Kidney (tissue), 14 donors: ENCODE data around the gene CHD9. TPM values are rescaled to one million over a fixed set of nuclear protein-coding genes. Genes with fewer than 3 reads are reported as not detected.

ENCODE experiments used
- DNase-seq, 5 donors: peaks; one replicate each; pipeline ENCODE4 v3.0.0-alpha.2; 2013 to 2020
- FAIRE-seq: peaks from 2 replicates; lab custom pipeline; 2012; peaks lifted over from hg19 to GRCh38; lab: Jason Lieb, UNC
- H3K27ac ChIP-seq, 2 donors: one replicate each; pipeline ENCODE4 v1.7.0; 2013; ENCODE audit warnings: low read depth in 2 of 2, low read length in 2 of 2, inconsistent platforms in 1 of 2
- H3K27me3 ChIP-seq: one replicate; pipeline ENCODE4 v1.7.1; 2013; ENCODE audit warnings: low read length, inconsistent platforms; ENCODE audit not compliant: control insufficient read depth, insufficient read depth
- H3K36me3 ChIP-seq, 3 donors: one replicate each; pipeline versions ENCODE4 v1.7.0 to v1.7.1; 2013; ENCODE audit warnings: low read length in 3 of 3, control low read depth in 1 of 3, inconsistent platforms in 1 of 3; ENCODE audit not compliant: insufficient read depth in 3 of 3, control insufficient read depth in 2 of 3
- H3K4me1 ChIP-seq, 3 donors: one replicate each; pipeline versions ENCODE4 v1.7.0 to v1.7.1; 2013; ENCODE audit warnings: low read length in 3 of 3, inconsistent platforms in 1 of 3, low read depth in 1 of 3; ENCODE audit not compliant: control insufficient read depth in 2 of 3, insufficient read depth in 2 of 3
- H3K4me3 ChIP-seq, 3 donors: one replicate each; pipeline versions ENCODE4 v1.7.0 to v1.8.1; 2013; ENCODE audit warnings: low read length in 3 of 3, control low read depth in 1 of 3, inconsistent platforms in 1 of 3
- H3K9ac ChIP-seq, 3 donors: one replicate each; pipeline versions ENCODE4 v1.7.0 to v1.7.1; 2013; ENCODE audit warnings: low read length in 3 of 3, control low read depth in 1 of 3, inconsistent platforms in 1 of 3
- H3K9me3 ChIP-seq, 3 donors: one replicate each; pipeline versions ENCODE4 v1.7.0 to v1.7.1; 2013; ENCODE audit warnings: low read length in 3 of 3, control low read depth in 1 of 3, inconsistent platforms in 1 of 3; ENCODE audit not compliant: control insufficient read depth in 2 of 3, insufficient read depth in 1 of 3
- intact Hi-C: fragments of 100-400 bp; cut with DNase I; formaldehyde crosslinking; loops from one replicate; pipeline ENCODE4 v1.11.1; 2022
- polyA plus RNA-seq: library from polyadenylated mRNA; stranded (reverse); fragments of 350-450 nt; fragmentation: Illumina TruSeq; extraction: RNeasy Lipid Tissue Mini Kit (QIAGEN cat#74804); gene quantifications from one replicate; pipeline ENCODE4 v1.2.3, GENCODE V29; 2014; ENCODE audit warnings: low read depth, low replicate concordance; ENCODE audit not compliant: insufficient read depth
- total RNA-seq: library from RNA; stranded (reverse); fragmentation: NEBNext Ultra II Directional; extraction: Animal tissue kit (Norgen Biotek cat#: 25700); gene quantifications from one replicate; pipeline ENCODE4 v1.2.1, GENCODE V29; 2021
- TF ChIP-seq, protein P1 (sequence below): IDR thresholded peaks from 3 replicates; pipeline ENCODE4 v1.5.1; 2012; ENCODE audit warnings: mild to moderate bottlenecking, moderate library complexity, borderline replicate concordance; ENCODE audit not compliant: insufficient read depth; ENCODE audit errors: extremely low read depth
- donor health status: control.
- donor health status: control.
- donor health status: control.
- donor health status: control.
- donor health status: control.
- donor health status: DM: yes; HTN: yes; CAD: no.
- donor health status: Normal renal cell carcinoma (clear cell type).

The CHD9 gene
- total and polyA plus RNA-seq, 2 donors from 2014 or later, result 9.4 to 83.7 TPM

DNA sequence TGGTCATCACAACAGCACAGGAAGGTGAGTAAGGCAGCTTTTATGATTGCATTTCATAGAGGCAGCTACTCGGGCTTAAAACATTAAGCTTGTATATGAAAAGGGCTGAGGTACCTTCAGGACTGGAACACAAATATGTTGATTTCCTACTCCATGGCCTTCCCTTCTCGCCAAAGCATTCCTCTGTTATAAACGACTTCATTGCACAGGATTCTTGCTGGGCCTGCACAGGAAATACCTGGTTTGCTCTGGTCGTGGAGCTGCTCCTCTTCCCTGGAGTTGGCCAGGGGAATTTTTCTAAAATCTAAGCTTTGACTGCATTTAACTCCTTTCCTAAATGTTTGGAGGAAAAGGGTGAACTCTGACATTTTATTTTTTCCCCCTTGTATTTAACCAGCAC lies 49.0 kb downstream of the CHD9 start:
- H3K27me3 ChIP-seq, result no peaks in the 10 kb centered on the region
- no peaks in the 10 kb centered on the region for H3K9me3 ChIP-seq
- H3K9ac ChIP-seq, result no peak overlapping the region
- FAIRE-seq (no peak), DNase-seq (no peak)
- peaks cover 4 to 16% (median 13%) of the 10 kb centered on the region in 3 donors for H3K4me1 ChIP-seq
- TF ChIP-seq, protein P1, sequence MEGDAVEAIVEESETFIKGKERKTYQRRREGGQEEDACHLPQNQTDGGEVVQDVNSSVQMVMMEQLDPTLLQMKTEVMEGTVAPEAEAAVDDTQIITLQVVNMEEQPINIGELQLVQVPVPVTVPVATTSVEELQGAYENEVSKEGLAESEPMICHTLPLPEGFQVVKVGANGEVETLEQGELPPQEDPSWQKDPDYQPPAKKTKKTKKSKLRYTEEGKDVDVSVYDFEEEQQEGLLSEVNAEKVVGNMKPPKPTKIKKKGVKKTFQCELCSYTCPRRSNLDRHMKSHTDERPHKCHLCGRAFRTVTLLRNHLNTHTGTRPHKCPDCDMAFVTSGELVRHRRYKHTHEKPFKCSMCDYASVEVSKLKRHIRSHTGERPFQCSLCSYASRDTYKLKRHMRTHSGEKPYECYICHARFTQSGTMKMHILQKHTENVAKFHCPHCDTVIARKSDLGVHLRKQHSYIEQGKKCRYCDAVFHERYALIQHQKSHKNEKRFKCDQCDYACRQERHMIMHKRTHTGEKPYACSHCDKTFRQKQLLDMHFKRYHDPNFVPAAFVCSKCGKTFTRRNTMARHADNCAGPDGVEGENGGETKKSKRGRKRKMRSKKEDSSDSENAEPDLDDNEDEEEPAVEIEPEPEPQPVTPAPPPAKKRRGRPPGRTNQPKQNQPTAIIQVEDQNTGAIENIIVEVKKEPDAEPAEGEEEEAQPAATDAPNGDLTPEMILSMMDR, result no peak
- no peaks in the 10 kb centered on the region for H3K36me3 ChIP-seq
- intact Hi-C loops, result no loop called here
- no peak overlapping the region for H3K4me3 ChIP-seq
- H3K27ac ChIP-seq, result peak overlapping the region in 1 of 2 donors; percentile 27

DNA sequence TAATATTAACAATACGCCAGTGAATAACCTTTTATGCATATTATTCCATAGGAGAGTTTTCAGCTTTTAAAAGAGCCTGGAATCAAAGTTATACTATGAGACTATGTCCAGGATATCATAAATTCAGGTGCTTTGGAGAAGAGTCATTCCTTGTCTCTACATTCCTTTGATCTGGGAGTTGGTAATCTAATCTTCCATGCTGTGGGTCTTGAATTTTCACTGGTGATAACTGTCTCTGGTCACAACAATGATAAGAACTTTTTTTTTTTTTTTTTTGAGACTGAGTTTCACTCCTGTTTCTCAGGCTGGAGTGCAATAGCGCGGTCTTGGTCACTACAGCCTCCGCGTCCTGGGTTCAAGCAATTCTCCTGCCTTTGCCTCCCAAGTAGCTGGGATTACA lies 50.8 kb downstream of the CHD9 start:
- no peak for DNase-seq
- Histone ChIP-seq H3K27ac (no peak overlapping the region), H3K9ac (no peak overlapping the region), H3K4me3 (no peak overlapping the region), H3K36me3 (no peaks in the 10 kb centered on the region), H3K27me3 (no peaks in the 10 kb centered on the region), H3K9me3 (no peaks in the 10 kb centered on the region), H3K4me1 (peaks cover 0 to 8% (median 5%) of the 10 kb centered on the region in 3 donors)
- TF ChIP-seq, protein P1, result no peak
- FAIRE-seq, result no peak
- intact Hi-C loops, result no loop called here

DNA sequence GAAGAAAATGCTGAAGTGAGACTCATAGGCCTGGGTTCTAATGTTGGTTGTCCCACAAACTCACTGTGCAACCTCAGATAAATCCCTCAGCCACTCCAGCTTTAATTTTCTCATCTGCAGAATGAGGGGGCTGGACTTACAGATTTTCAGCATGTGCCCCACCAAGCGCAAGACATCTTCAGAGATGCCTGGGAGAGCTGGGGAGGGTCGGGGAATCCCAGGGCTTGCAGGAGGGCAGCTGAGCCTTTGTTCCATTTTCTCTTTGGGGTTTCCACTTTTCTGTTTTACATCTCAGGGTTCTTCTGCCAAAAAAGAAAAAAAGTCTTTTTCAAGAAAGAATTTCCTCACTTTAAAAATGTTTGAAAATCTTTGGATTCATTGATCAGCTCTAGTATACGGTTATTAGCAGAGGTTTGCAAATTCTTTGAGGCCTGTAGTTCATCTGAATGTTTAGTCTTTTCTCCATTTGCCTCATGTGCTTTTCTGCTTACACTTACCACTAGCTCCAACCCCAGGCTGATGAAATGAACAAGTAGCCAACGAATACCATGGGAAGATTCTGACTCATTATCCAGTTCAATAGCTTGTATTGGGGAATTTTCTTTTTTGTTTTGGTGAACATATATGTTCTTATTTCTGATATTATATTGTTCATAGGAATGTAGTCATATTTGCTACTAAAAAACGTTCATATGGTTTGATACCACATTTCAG lies 56.4 kb downstream of the CHD9 start:
- Histone ChIP-seq H3K9ac (no peak overlapping the region), H3K9me3 (no peaks in the 10 kb centered on the region), H3K36me3 (no peaks in the 10 kb centered on the region), H3K4me3 (no peak overlapping the region), H3K4me1 (peaks cover 0 to 7% (median 0%) of the 10 kb centered on the region in 3 donors), H3K27me3 (no peaks in the 10 kb centered on the region), H3K27ac (no peak overlapping the region)
- DNase-seq (no peak), FAIRE-seq (no peak)
- TF ChIP-seq, protein P1, result no peak
- intact Hi-C loops, result no loop called here
